Measurements from ENCODE around the gene ZNF550. TPM values are rescaled to one million over a fixed set of nuclear protein-coding genes. Genes with fewer than 3 reads are reported as not detected.

Gene ZNF550
- total RNA-seq, 1 experiment from 2014 or later = 3.1 TPM

DNA sequence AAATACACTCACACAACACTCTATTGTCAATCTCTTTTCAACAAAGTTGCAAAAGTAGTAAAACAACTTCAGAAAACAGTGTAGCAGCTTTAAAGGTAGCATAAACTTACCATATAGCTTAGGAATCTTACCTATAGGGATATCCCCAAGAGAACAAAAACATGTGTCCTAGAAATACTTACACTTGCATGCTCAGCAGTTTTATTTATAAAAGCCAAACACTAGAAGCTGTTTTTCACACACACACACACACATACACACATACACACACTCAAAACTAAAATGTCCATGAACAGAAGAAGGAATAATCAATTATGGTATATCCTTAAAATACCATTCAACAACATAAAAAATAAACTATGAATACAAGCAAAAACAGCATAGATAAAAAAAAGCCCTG lies 48.2 kb downstream of the ZNF550 start:
- intact Hi-C loops (cut with micrococcal nuclease) = no loop called here
- Histone ChIP-seq H3K9me2 (ENCODE audit: insufficient read depth) (no peaks in the 10 kb centered on the region), H3K9me3 (ENCODE audit: control insufficient read depth in 1 of 2, insufficient read depth in 1 of 2, low read depth in 1 of 2, low read length in 2 of 2) (peaks cover 14 to 17% of the 10 kb centered on the region in 2 experiments; a peak in 3 of 4 replicates), H3K27ac (ENCODE audit: low read depth, low read length) (no peak overlapping the region), H3K36me3 (ENCODE audit: control insufficient read depth in 1 of 2, insufficient read depth in 2 of 2, low read length in 2 of 2) (no peaks in the 10 kb centered on the region), H4K20me1 (ENCODE audit: insufficient read depth) (no peaks in the 10 kb centered on the region), H3K27me3 (ENCODE audit: insufficient read depth, low read length) (no peaks in the 10 kb centered on the region), H3K4me3 (replicated peaks in 1 of 2; ENCODE audit: low read depth in 1 of 2, low read length in 2 of 2) (no peak overlapping the region), H2AFZ (ENCODE audit: low read depth, low read length, poor library complexity, severe bottlenecking) (no peak overlapping the region), H3K9ac (ENCODE audit: low read length) (no peak overlapping the region), H3K4me2 (ENCODE audit: low read length) (no peak overlapping the region), H3K4me1 (ENCODE audit: control insufficient read depth in 1 of 2, insufficient read depth in 2 of 2, low read length in 2 of 2) (no peaks in the 10 kb centered on the region), H3K79me2 (ENCODE audit: insufficient read depth, low read length) (no peaks in the 10 kb centered on the region)
- CTCF ChIA-PET = no interaction called here
- ATAC-seq (no peak), DNase-seq (ENCODE audit: low read depth, low spot score) (no peak)
- TF ChIP-seq EZH2phosphoT487 (IDR thresholded peaks at IDR 0.05; ENCODE audit: borderline replicate concordance) = no peak
- TF ChIP-seq ATF3 (IDR thresholded peaks at IDR 0.05) = no peak
- TF ChIP-seq SRF (IDR thresholded peaks at IDR 0.05; ENCODE audit: low read depth) = no peak
- no peak for TF ChIP-seq FOSL1 (IDR thresholded peaks at IDR 0.05; ENCODE audit: low read depth)
- TF ChIP-seq EGR1 (IDR thresholded peaks at IDR 0.05; ENCODE audit: low read depth) = no peak
- no peak for TF ChIP-seq POLR2A (IDR thresholded peaks at IDR 0.05; ENCODE audit: borderline replicate concordance, extremely low read depth, insufficient read depth, insufficient read length)
- no peak for TF ChIP-seq POLR2AphosphoS5 (IDR thresholded peaks at IDR 0.05; ENCODE audit: low read depth, low read length)
- no peak for TF ChIP-seq CBX3 (IDR thresholded peaks at IDR 0.05; ENCODE audit: low read depth)
- TF ChIP-seq ELF1 (IDR thresholded peaks at IDR 0.05; ENCODE audit: borderline replicate concordance, low read depth) = no peak
- TF ChIP-seq EZH2 (IDR thresholded peaks at IDR 0.05) = no peak
- TF ChIP-seq, protein P1, sequence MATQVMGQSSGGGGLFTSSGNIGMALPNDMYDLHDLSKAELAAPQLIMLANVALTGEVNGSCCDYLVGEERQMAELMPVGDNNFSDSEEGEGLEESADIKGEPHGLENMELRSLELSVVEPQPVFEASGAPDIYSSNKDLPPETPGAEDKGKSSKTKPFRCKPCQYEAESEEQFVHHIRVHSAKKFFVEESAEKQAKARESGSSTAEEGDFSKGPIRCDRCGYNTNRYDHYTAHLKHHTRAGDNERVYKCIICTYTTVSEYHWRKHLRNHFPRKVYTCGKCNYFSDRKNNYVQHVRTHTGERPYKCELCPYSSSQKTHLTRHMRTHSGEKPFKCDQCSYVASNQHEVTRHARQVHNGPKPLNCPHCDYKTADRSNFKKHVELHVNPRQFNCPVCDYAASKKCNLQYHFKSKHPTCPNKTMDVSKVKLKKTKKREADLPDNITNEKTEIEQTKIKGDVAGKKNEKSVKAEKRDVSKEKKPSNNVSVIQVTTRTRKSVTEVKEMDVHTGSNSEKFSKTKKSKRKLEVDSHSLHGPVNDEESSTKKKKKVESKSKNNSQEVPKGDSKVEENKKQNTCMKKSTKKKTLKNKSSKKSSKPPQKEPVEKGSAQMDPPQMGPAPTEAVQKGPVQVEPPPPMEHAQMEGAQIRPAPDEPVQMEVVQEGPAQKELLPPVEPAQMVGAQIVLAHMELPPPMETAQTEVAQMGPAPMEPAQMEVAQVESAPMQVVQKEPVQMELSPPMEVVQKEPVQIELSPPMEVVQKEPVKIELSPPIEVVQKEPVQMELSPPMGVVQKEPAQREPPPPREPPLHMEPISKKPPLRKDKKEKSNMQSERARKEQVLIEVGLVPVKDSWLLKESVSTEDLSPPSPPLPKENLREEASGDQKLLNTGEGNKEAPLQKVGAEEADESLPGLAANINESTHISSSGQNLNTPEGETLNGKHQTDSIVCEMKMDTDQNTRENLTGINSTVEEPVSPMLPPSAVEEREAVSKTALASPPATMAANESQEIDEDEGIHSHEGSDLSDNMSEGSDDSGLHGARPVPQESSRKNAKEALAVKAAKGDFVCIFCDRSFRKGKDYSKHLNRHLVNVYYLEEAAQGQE (IDR thresholded peaks at IDR 0.05; ENCODE audit: low read depth) = no peak
- TF ChIP-seq JUND (IDR thresholded peaks at IDR 0.05) = no peak
- no peak for TF ChIP-seq ZNF274 (IDR thresholded peaks at IDR 0.05; ENCODE audit: low read depth, low read length)
- no peak for TF ChIP-seq CEBPB (IDR thresholded peaks at IDR 0.05; ENCODE audit: low read depth)
- TF ChIP-seq MAX (IDR thresholded peaks at IDR 0.05) = no peak
- no peak for TF ChIP-seq SP1 (IDR thresholded peaks at IDR 0.05; ENCODE audit: low read depth)
- TF ChIP-seq RAD21 (IDR thresholded peaks at IDR 0.05; ENCODE audit: low read depth) = no peak
- no peak for TF ChIP-seq CTCF (IDR thresholded peaks at IDR 0.05 in 2 of 3, conservative IDR thresholded peaks at IDR 0.05 in 1 of 3; ENCODE audit: borderline replicate concordance in 1 of 3, insufficient read depth in 1 of 3, low read depth in 2 of 3, low read length in 2 of 3)
- no peak for TF ChIP-seq TCF7L2 (IDR thresholded peaks at IDR 0.05; ENCODE audit: borderline replicate concordance, extremely low read depth, insufficient read depth, insufficient read length)
- no peak for TF ChIP-seq YY1 (IDR thresholded peaks at IDR 0.05; ENCODE audit: extremely low read depth, insufficient replicate concordance, low read depth, low read length)
- POLR2A ChIA-PET = no interaction called here
- RAD21 ChIA-PET (ENCODE audit: low non-redundant PET in 1 of 2, low total read pairs in 2 of 2, uncharacterized antibody in 2 of 2, unreplicated experiment in 2 of 2) = no interaction called here
- BruUV-seq (replicated peaks) = no TSS peak

All from HCT116 (cell line).